ENCODE data around the gene RAB20.

RAB20 gene

GRCh38 chr13:110475550-110476219, 85.8 kb downstream of the RAB20 start:
- TF ChIP-seq ZNF565 (CRISPR knock-in tag; conservative IDR thresholded peaks at IDR 0.05; ENCODE audit: low read depth) (no peak), ARNTL (CRISPR knock-in tag; IDR thresholded peaks at IDR 0.05; ENCODE audit: borderline replicate concordance, low read depth) (no peak), ZC3H10 (CRISPR knock-in tag; IDR thresholded peaks at IDR 0.05) (no peak), ZNF8 (CRISPR knock-in tag; IDR thresholded peaks at IDR 0.05) (no peak), SNAI2 (CRISPR knock-in tag; IDR thresholded peaks at IDR 0.05) (no peak), PPARA (CRISPR knock-in tag; IDR thresholded peaks at IDR 0.05; ENCODE audit: borderline replicate concordance) (no peak), ISL1 (CRISPR knock-in tag; IDR thresholded peaks at IDR 0.05) (no peak), TCF4 (CRISPR knock-in tag; IDR thresholded peaks at IDR 0.05; ENCODE audit: borderline replicate concordance) (no peak), BACH2 (CRISPR knock-in tag; IDR thresholded peaks at IDR 0.05; ENCODE audit: borderline replicate concordance) (no peak), CREB5 (CRISPR knock-in tag; IDR thresholded peaks at IDR 0.05; ENCODE audit: low read depth) (no peak), TOX (CRISPR knock-in tag; IDR thresholded peaks at IDR 0.05; ENCODE audit: borderline replicate concordance) (no peak), ZNF70 (CRISPR knock-in tag; IDR thresholded peaks at IDR 0.05) (no peak), OSR1 (CRISPR knock-in tag; IDR thresholded peaks at IDR 0.05) (no peak), GLIS3 (CRISPR knock-in tag; IDR thresholded peaks at IDR 0.05) (no peak), POU6F1 (CRISPR knock-in tag; IDR thresholded peaks at IDR 0.05; ENCODE audit: borderline replicate concordance, low read depth) (no peak), ZFP3 (CRISPR knock-in tag; IDR thresholded peaks at IDR 0.05) (no peak)

GRCh38 chr13:110475117-110475516, 86.4 kb downstream of the RAB20 start:
- no peak for TF ChIP-seq TOX (CRISPR knock-in tag; IDR thresholded peaks at IDR 0.05; ENCODE audit: borderline replicate concordance)
- TF ChIP-seq GLIS3 (CRISPR knock-in tag; IDR thresholded peaks at IDR 0.05): no peak
- no peak for TF ChIP-seq ARNTL (CRISPR knock-in tag; IDR thresholded peaks at IDR 0.05; ENCODE audit: borderline replicate concordance, low read depth)
- no peak for TF ChIP-seq CREB5 (CRISPR knock-in tag; IDR thresholded peaks at IDR 0.05; ENCODE audit: low read depth)
- no peak for TF ChIP-seq ESRRG (CRISPR knock-in tag; IDR thresholded peaks at IDR 0.05)
- no peak for ATAC-seq

More at GRCh38 chr13:110475550-110476219, 85.8 kb downstream of the RAB20 start:
- ATAC-seq: no peak

GRCh38 chr13:110474713-110475112, 86.8 kb downstream of the RAB20 start:
- no peak for ATAC-seq
- TF ChIP-seq CSRNP3 (CRISPR knock-in tag; IDR thresholded peaks at IDR 0.05) (no peak), ZNF70 (CRISPR knock-in tag; IDR thresholded peaks at IDR 0.05) (no peak), SNAI2 (CRISPR knock-in tag; IDR thresholded peaks at IDR 0.05) (no peak), TSHZ2 (CRISPR knock-in tag; IDR thresholded peaks at IDR 0.05) (no peak), ARNTL (CRISPR knock-in tag; IDR thresholded peaks at IDR 0.05; ENCODE audit: borderline replicate concordance, low read depth) (no peak), BACH2 (CRISPR knock-in tag; IDR thresholded peaks at IDR 0.05; ENCODE audit: borderline replicate concordance) (no peak)
